SHP77 (cell line): Measurements from ENCODE around the gene ODAD4.
"Not testable (repeated sequence)": the region's sequence is repeated elsewhere in the genome, so short reads cannot be mapped to it uniquely, and the experiment has no call there.

Source experiments
- DNase-seq, 2 experiments: peaks; one replicate each; lab custom pipeline; 2025; lab: John Stamatoyannopoulos, UW

The ODAD4 gene

DNA sequence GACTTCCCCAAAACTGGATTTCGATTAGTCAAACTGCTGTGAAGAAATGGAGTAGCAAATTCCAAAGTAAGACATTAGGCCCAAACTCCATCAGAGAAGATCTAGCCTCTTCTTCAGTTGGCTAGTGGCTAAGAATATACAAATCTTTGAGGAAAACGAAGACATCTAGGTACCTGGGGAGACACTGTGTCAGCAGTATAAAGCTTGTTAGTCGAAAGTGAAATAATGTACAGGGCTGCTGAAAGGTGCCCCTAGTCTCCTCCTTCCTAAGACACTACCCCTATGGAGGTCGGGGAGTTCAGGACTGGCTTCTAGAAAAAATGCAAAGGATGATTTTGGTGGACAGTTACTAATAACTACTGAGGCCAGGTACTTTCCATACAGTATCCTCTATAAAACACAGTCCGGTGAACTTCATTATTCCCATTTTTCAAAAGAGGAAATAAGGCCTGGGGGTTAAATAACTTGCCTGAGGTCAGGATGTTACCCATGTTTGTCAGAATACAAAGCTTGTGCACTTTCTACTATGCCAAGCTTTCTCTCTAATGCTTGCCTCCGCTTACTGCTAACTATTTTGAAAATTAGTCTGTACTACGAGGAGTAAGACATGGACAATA lies 71.9 kb downstream of the ODAD4 start:
- no peak for DNase-seq

GRCh38 chr17:42002792-42003301 lies 72.4 kb downstream of the ODAD4 start:
- DNase-seq = no peak

DNA sequence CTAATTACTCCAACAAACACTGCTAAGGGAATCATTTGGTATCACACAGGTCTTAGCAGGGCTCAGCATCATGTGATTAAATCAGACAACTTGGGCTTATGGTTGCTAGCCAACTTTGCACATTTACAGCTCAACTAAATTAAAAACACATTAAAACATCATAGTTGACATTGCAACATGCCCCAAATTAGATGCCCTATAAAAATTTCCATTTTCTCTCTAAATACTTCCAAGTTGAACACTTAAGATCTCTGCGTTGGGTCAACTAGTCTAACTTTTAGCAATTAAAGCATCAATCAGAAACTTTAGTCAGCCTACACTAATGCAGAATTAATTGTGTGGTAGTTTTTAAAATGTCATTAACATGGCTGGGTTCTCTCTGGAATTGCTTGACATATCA lies 74.7 kb downstream of the ODAD4 start:
- no peak for DNase-seq

- no peak for DNase-seq
These were observed 78.8 kb downstream of the ODAD4 start for GRCh38 chr17:42009170-42009569.

DNA sequence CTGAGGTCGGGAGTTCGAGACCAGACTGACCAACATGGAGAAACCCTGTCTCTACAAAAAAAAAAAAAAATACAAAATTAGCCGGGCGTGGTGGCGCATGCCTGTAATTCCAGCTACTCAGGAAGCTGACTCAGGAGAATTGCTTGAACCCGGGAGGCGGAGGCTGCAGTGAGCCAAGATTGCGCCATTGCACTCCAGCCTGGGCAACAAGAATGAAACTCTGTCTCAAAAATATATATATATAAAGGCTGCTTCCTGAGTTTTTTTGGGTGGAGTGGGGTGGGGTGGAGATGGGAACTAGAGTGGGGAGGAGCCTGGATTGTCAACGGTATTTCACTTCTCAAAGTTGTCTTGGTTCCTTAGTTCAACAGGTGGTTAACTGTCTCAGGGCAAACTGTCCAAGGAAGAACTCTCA lies 79.9 kb downstream of the ODAD4 start:
- DNase-seq = not testable (repeated sequence)

- DNase-seq = no peak
These were observed 80.6 kb downstream of the ODAD4 start for GRCh38 chr17:42010898-42011516.

DNA sequence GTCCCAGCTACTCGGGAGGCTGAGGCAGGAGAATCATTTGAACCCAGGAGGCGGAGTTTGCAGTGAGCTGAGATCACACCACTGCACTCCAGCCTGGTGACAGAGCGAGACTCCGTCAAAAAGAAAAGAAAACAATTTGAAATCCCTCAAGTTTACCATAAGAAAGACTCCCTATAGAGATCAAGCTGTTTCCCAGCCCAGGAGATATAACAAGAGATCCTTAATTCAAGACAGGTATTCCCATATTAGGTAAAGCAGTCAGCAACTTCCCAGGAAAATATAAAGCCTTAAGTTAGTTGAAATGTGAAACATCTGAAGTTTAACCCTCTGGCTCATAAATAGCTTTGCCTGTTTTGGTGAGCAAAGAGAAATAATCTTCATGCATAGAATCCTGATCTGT lies 81.9 kb downstream of the ODAD4 start:
- not testable (repeated sequence) for DNase-seq

- DNase-seq = not testable (repeated sequence)
These were observed 83.3 kb downstream of the ODAD4 start for GRCh38 chr17:42013740-42014139.
